Fibroblast of pulmonary artery (primary cell): ENCODE measurements around the gene TSHZ1.

Experiments used
- DNase-seq: peaks from one replicate; pipeline ENCODE4 v3.0.0-alpha.2; 2010; ENCODE audit warnings: low read depth
- H3K4me3 ChIP-seq: replicated peaks from 2 replicates; pipeline ENCODE4 v1.5.1; 2011; ENCODE audit warnings: low read depth, mild to moderate bottlenecking, control low read depth, low read length, moderate library complexity
- CTCF ChIP-seq: IDR thresholded peaks from 2 replicates; pipeline ENCODE4 v1.5.1; 2011; ENCODE audit warnings: mild to moderate bottlenecking, control low read depth, low read length, inconsistent platforms; ENCODE audit errors: missing control alignments

The TSHZ1 gene

GRCh38 chr18:75215663-75216062 lies 5.1 kb downstream of the TSHZ1 start:
- H3K4me3 ChIP-seq: no peak overlapping the region
- TF ChIP-seq CTCF: no peak
- no peak for DNase-seq

- TF ChIP-seq CTCF: no peak
- no peak overlapping the region for H3K4me3 ChIP-seq
- DNase-seq: no peak
These were observed 5.8 kb downstream of the TSHZ1 start for GRCh38 chr18:75216212-75216910.

DNA sequence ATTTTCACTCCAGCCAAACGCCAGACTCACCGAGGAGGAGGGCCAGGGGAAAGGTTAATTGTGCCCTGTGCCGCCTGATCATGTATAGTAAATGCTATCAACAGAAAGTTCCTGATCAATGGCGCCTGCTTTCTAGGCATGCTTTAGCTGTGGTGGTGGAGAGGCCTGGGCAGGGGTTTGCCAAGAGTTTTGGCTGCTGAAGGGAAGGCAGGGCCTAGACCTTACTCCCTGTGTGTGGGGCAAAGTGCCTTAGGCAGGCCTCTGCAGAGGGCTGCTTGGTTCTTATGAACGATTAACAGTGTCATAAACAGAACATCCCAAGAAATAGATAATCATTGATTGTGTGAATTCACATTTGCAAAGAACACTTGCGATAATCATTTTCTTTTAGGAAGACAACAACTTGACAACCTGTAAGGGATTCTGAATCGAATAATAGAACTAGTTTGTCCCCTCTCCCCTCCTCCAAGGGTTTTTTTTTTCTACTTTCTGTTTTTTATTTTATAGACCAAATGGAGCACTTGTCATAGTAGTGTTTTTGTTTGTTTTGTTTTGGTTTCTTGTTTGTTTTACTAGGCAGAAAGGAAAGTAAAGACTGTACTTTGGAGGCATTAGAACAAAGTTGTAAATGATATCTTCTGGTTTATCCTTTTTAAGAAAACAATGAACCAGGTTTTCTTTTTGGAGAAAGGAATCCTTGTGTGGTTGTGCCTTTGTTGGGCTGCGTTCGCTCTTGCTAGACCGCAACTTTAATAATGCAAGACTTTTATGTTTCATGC lies 6.5 kb downstream of the TSHZ1 start:
- H3K4me3 ChIP-seq: no peak overlapping the region
- no peak for TF ChIP-seq CTCF
- no peak for DNase-seq

DNA sequence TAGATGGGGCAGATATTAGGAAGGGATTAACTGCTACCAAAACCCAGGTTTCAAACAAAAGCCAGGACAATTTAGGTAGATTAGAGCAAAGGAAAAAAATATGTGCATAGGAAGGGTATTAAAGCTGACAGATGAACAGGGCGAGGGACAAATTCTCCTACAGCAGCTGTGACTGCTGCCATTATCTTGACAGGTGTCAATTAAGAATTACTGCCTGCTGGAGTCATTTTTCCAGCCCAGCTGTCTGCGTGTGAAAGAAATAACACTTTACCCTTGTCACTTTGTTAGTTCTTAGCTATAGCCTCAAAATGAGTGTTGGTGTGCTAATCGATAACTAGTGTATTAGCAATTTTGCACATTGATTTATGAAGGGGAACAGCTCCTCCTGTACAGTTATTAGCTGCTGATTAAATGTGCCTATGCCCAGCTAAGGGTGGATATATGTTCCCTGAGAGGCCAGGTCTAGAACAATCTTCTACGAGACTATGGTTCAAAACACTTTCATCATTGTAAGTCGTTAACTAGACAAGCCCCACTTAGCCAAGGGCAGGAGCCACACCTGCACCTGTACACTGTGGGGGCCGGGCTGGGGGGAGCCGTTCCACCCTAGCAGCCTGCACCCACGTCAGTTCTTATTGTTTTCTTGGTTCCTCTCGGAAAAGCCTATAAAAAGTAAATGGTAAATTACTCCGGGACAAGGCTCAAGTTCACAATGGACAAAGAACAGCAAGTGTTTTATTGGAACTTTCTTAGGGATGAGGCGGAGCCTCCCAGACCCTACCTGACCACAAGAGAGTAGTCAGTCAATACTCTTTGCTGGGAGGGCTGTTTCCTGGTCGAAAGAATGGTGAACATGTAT lies 7.7 kb downstream of the TSHZ1 start:
- no peak overlapping the region for H3K4me3 ChIP-seq
- DNase-seq: no peak
- TF ChIP-seq CTCF: no peak

GRCh38 chr18:75219745-75220375 lies 9.3 kb downstream of the TSHZ1 start:
- TF ChIP-seq CTCF: no peak
- no peak for DNase-seq
- no peak overlapping the region for H3K4me3 ChIP-seq

GRCh38 chr18:75220551-75221355 lies 10.2 kb downstream of the TSHZ1 start:
- TF ChIP-seq CTCF: no peak
- no peak for DNase-seq
- no peak overlapping the region for H3K4me3 ChIP-seq
